ENCODE measurements around the gene STK10. TPM values are rescaled to one million over a fixed set of nuclear protein-coding genes. Genes with fewer than 3 reads are reported as not detected.

The STK10 gene
- total and polyA plus RNA-seq, 9 of the 15 experiments (the other 6 are each of a cell fraction or from before 2014, with no cell fraction given), result 0.30 to 6.7 (median 2.4) TPM

GRCh38 chr5:172086194-172086975 is 101.6 kb downstream of the STK10 start:
- in situ Hi-C loops (cut with MboI), result no loop called here
- TF ChIP-seq ZNF639 (CRISPR knock-in tag; conservative IDR thresholded peaks at IDR 0.05 in 1 of 2, IDR thresholded peaks at IDR 0.05 in 1 of 2) (no peak), ZNF695 (CRISPR knock-in tag; IDR thresholded peaks at IDR 0.05) (no peak), ZBTB49 (CRISPR knock-in tag; IDR thresholded peaks at IDR 0.05; ENCODE audit: borderline replicate concordance) (no peak), HMGXB4 (CRISPR knock-in tag; IDR thresholded peaks at IDR 0.05) (no peak), LCOR (CRISPR knock-in tag; IDR thresholded peaks at IDR 0.05) (no peak), SOX6 (IDR thresholded peaks at IDR 0.05) (no peak), ZBTB7A (IDR thresholded peaks at IDR 0.05; ENCODE audit: borderline replicate concordance, control insufficient read depth, low read depth, low read length) (no peak), GTF2E2 (tag; IDR thresholded peaks at IDR 0.05) (no peak)
- no peaks in the 10 kb centered on the region; a peak in 1 of 5 replicates for H3K4me1 ChIP-seq (replicated peaks in 1 of 2; ENCODE audit: control insufficient read depth in 2 of 2, insufficient read depth in 2 of 2, low read length in 2 of 2)
- H4K20me1 ChIP-seq (replicated peaks; ENCODE audit: control insufficient read depth, insufficient read depth, low read length), result no peaks in the 10 kb centered on the region
- BruUV-seq (replicated peaks), result no TSS peak
- no peaks in the 10 kb centered on the region for H3K9me1 ChIP-seq (ENCODE audit: control insufficient read depth, insufficient read depth, low read length)
- ATAC-seq, result peak; percentile 69
- no peak for DNase-seq (ENCODE audit: extremely low read depth in 1 of 4, low spot score in 3 of 4)
- no peak overlapping the region for H3K4me3 ChIP-seq
- POLR2A ChIA-PET, result interaction anchor here (0.6 kb wide), 1 partner anchor 707 kb away, joined by 5 read pairs; no protein-coding TSS in a partner anchor
- intact Hi-C loops (cut with micrococcal nuclease), result no loop called here
- H3K27me3 ChIP-seq (ENCODE audit: control insufficient read depth in 2 of 2, insufficient read depth in 2 of 2, low read length in 2 of 2), result peaks cover 2 to 15% of the 10 kb centered on the region in 2 experiments; a peak in 2 of 5 replicates
- H3K27ac ChIP-seq (ENCODE audit: extremely low read depth, low read depth, low read length), result no peak overlapping the region
- no peaks in the 10 kb centered on the region for H3K79me2 ChIP-seq (ENCODE audit: control insufficient read depth, insufficient read depth, low read length)
- H2AFZ ChIP-seq (ENCODE audit: low read depth, low read length), result no peak overlapping the region
- no peak overlapping the region for H3K4me2 ChIP-seq (ENCODE audit: insufficient read depth, low read length)
- 37% methylated on average over 14 of the region's 14 CpGs for WGBS (ENCODE audit: insufficient coverage, low coverage, missing lambda C conversion rate)
- peak overlapping the region in 1 of 2 experiments; percentile 35; a peak in 1 of 4 replicates for H3K9ac ChIP-seq (ENCODE audit: insufficient read depth in 1 of 2, low read depth in 2 of 2, low read length in 2 of 2)
- no peaks in the 10 kb centered on the region for H3K9me3 ChIP-seq (replicated peaks; ENCODE audit: control insufficient read depth, insufficient read depth, low read depth, low read length)
- H3K36me3 ChIP-seq (ENCODE audit: control insufficient read depth, insufficient read depth, low read length), result no peaks in the 10 kb centered on the region
- CTCF ChIA-PET (ENCODE audit: low intra/inter-chr PET ratio), result no interaction called here
- FAIRE-seq, result no peak
